ENCODE results near the gene THUMPD2. TPM values are rescaled to one million over a fixed set of nuclear protein-coding genes. Genes with fewer than 3 reads are reported as not detected.

The THUMPD2 gene
- total RNA-seq, 5 donors from 2014 or later (not counting 1 experiment from before 2014, with no cell fraction given), result 7.9 to 12.0 (median 11.8) TPM

- no peak overlapping the region for H3K27ac Mint-ChIP-seq
- Histone ChIP-seq H3K4me1 (ENCODE audit: control insufficient read depth in 1 of 2, extremely low read depth in 1 of 2, insufficient read depth in 2 of 2, low read length in 2 of 2) (no peaks in the 10 kb centered on the region), H3K36me3 (ENCODE audit: control insufficient read depth in 2 of 2, extremely low read depth in 1 of 2, insufficient read depth in 1 of 2, low read length in 1 of 2) (peaks cover 4 to 56% of the 10 kb centered on the region in 2 donors), H3K27me3 (replicated peaks in 1 of 2; ENCODE audit: control insufficient read depth in 2 of 2, extremely low read depth in 1 of 2, insufficient read depth in 2 of 2, low read length in 1 of 2) (no peaks in the 10 kb centered on the region), H3K4me3 (ENCODE audit: control insufficient read depth in 1 of 2, extremely low read depth in 1 of 2, low read length in 1 of 2) (no peak overlapping the region), H3K9me3 (no peaks in the 10 kb centered on the region), H3K27ac (ENCODE audit: low read length) (no peak overlapping the region)
- CTCF ChIA-PET, result no interaction called here
- no peak for DNase-seq
- WGBS (ENCODE audit: insufficient coverage), result 100% methylated on average over 4 of the region's 5 CpGs
- POLR2A ChIA-PET, result no interaction called here
- no peaks in the 10 kb centered on the region for H3K27me3 Mint-ChIP-seq
- no peak for ATAC-seq (replicated peaks in 1 of 4)
- H3K4me3 Mint-ChIP-seq, result no peak overlapping the region
- peaks cover 64% of the 10 kb centered on the region for H3K36me3 Mint-ChIP-seq
- H3K4me1 Mint-ChIP-seq, result peaks cover 0 to 6% (median 0%) of the 10 kb centered on the region in 3 donors
- no peaks in the 10 kb centered on the region for H3K9me3 Mint-ChIP-seq
Measured at GRCh38 chr2:39739386-39739785, 39.7 kb downstream of the THUMPD2 start.

- CTCF ChIA-PET, result no interaction called here
- no peak overlapping the region for H3K27ac Mint-ChIP-seq
Measured at GRCh38 chr2:39738936-39739335, 40.1 kb downstream of the THUMPD2 start.

GRCh38 chr2:39737661-39738060, 41.4 kb downstream of the THUMPD2 start:
- CTCF ChIA-PET, result no interaction called here
- no peaks in the 10 kb centered on the region for H3K9me3 Mint-ChIP-seq
- 94% methylated on average over 8 of the region's 8 CpGs for WGBS (ENCODE audit: insufficient coverage)
- H3K4me1 ChIP-seq (ENCODE audit: control insufficient read depth in 1 of 2, extremely low read depth in 1 of 2, insufficient read depth in 2 of 2, low read length in 2 of 2), result no peaks in the 10 kb centered on the region
- H3K9me3 ChIP-seq, result no peaks in the 10 kb centered on the region
- no peak overlapping the region for H3K27ac ChIP-seq (ENCODE audit: low read length)
- H3K36me3 Mint-ChIP-seq, result peaks cover 65% of the 10 kb centered on the region
- H3K4me3 Mint-ChIP-seq, result no peak overlapping the region
- POLR2A ChIA-PET, result no interaction called here
- peaks cover 0 to 6% (median 0%) of the 10 kb centered on the region in 3 donors for H3K4me1 Mint-ChIP-seq
- DNase-seq, result no peak
- H3K27me3 Mint-ChIP-seq, result no peaks in the 10 kb centered on the region
- H3K27me3 ChIP-seq (replicated peaks in 1 of 2; ENCODE audit: control insufficient read depth in 2 of 2, extremely low read depth in 1 of 2, insufficient read depth in 2 of 2, low read length in 1 of 2), result no peaks in the 10 kb centered on the region
- H3K4me3 ChIP-seq (ENCODE audit: control insufficient read depth in 1 of 2, extremely low read depth in 1 of 2, low read length in 1 of 2), result no peak overlapping the region
- no peak for ATAC-seq (replicated peaks in 1 of 4)
- no peak overlapping the region for H3K27ac Mint-ChIP-seq
- peaks cover 5 to 56% of the 10 kb centered on the region in 2 donors for H3K36me3 ChIP-seq (ENCODE audit: control insufficient read depth in 2 of 2, extremely low read depth in 1 of 2, insufficient read depth in 1 of 2, low read length in 1 of 2)

More at GRCh38 chr2:39738936-39739335, 40.1 kb downstream of the THUMPD2 start:
- ATAC-seq (replicated peaks in 1 of 4) (no peak), DNase-seq (no peak)
- H3K9me3 ChIP-seq, result no peaks in the 10 kb centered on the region
- POLR2A ChIA-PET, result no interaction called here
- Mint-ChIP-seq H3K9me3 (no peaks in the 10 kb centered on the region), H3K4me1 (peaks cover 0 to 6% (median 0%) of the 10 kb centered on the region in 3 donors), H3K36me3 (peaks cover 69% of the 10 kb centered on the region), H3K4me3 (no peak overlapping the region), H3K27me3 (no peaks in the 10 kb centered on the region)
- H3K27ac ChIP-seq (ENCODE audit: low read length), result no peak overlapping the region
- H3K36me3 ChIP-seq (ENCODE audit: control insufficient read depth in 2 of 2, extremely low read depth in 1 of 2, insufficient read depth in 1 of 2, low read length in 1 of 2), result peaks cover 4 to 56% of the 10 kb centered on the region in 2 donors
- H3K4me3 ChIP-seq (ENCODE audit: control insufficient read depth in 1 of 2, extremely low read depth in 1 of 2, low read length in 1 of 2), result no peak overlapping the region
- H3K4me1 ChIP-seq (ENCODE audit: control insufficient read depth in 1 of 2, extremely low read depth in 1 of 2, insufficient read depth in 2 of 2, low read length in 2 of 2), result no peaks in the 10 kb centered on the region
- 93% methylated on average over 2 of the region's 2 CpGs for WGBS (ENCODE audit: insufficient coverage)
- H3K27me3 ChIP-seq (replicated peaks in 1 of 2; ENCODE audit: control insufficient read depth in 2 of 2, extremely low read depth in 1 of 2, insufficient read depth in 2 of 2, low read length in 1 of 2), result no peaks in the 10 kb centered on the region

GRCh38 chr2:39736640-39737039, 42.4 kb downstream of the THUMPD2 start:
- Mint-ChIP-seq H3K36me3 (peaks cover 61% of the 10 kb centered on the region), H3K27ac (no peak overlapping the region), H3K4me1 (peaks cover 0 to 6% (median 0%) of the 10 kb centered on the region in 3 donors), H3K9me3 (no peaks in the 10 kb centered on the region), H3K4me3 (no peak overlapping the region), H3K27me3 (no peaks in the 10 kb centered on the region)
- WGBS (ENCODE audit: insufficient coverage), result 98% methylated on average over 5 of the region's 6 CpGs
- Histone ChIP-seq H3K27me3 (replicated peaks in 1 of 2; ENCODE audit: control insufficient read depth in 2 of 2, extremely low read depth in 1 of 2, insufficient read depth in 2 of 2, low read length in 1 of 2) (no peaks in the 10 kb centered on the region), H3K9me3 (no peaks in the 10 kb centered on the region), H3K4me1 (ENCODE audit: control insufficient read depth in 1 of 2, extremely low read depth in 1 of 2, insufficient read depth in 2 of 2, low read length in 2 of 2) (no peaks in the 10 kb centered on the region), H3K4me3 (ENCODE audit: control insufficient read depth in 1 of 2, extremely low read depth in 1 of 2, low read length in 1 of 2) (no peak overlapping the region), H3K27ac (ENCODE audit: low read length) (no peak overlapping the region), H3K36me3 (ENCODE audit: control insufficient read depth in 2 of 2, extremely low read depth in 1 of 2, insufficient read depth in 1 of 2, low read length in 1 of 2) (peaks cover 12 to 52% of the 10 kb centered on the region in 2 donors)
- no peak for DNase-seq
- ChIA-PET CTCF (no interaction called here), POLR2A (no interaction called here)
- ATAC-seq (replicated peaks in 1 of 4), result no peak

- H3K36me3 ChIP-seq (ENCODE audit: control insufficient read depth in 2 of 2, extremely low read depth in 1 of 2, insufficient read depth in 1 of 2, low read length in 1 of 2), result peaks cover 13 to 47% of the 10 kb centered on the region in 2 donors
- ATAC-seq (replicated peaks in 1 of 4), result no peak
- DNase-seq, result no peak
- H3K36me3 Mint-ChIP-seq, result peaks cover 56% of the 10 kb centered on the region
- H3K4me1 ChIP-seq (ENCODE audit: control insufficient read depth in 1 of 2, extremely low read depth in 1 of 2, insufficient read depth in 2 of 2, low read length in 2 of 2), result no peaks in the 10 kb centered on the region
- H3K27ac ChIP-seq (ENCODE audit: low read length), result no peak overlapping the region
- H3K4me3 ChIP-seq (ENCODE audit: control insufficient read depth in 1 of 2, extremely low read depth in 1 of 2, low read length in 1 of 2), result no peak overlapping the region
- CTCF ChIA-PET, result no interaction called here
- H3K4me1 Mint-ChIP-seq, result peaks cover 0 to 6% (median 0%) of the 10 kb centered on the region in 3 donors
- POLR2A ChIA-PET, result interaction anchor here in 1 of 2 donors (0.6 kb wide), 1 partner anchor 28 kb away, joined by 3 read pairs; no protein-coding TSS in a partner anchor
- no peaks in the 10 kb centered on the region for H3K9me3 Mint-ChIP-seq
- no peaks in the 10 kb centered on the region for H3K9me3 ChIP-seq
- no peak overlapping the region for H3K4me3 Mint-ChIP-seq
- no peak overlapping the region for H3K27ac Mint-ChIP-seq
- no peaks in the 10 kb centered on the region for H3K27me3 ChIP-seq (replicated peaks in 1 of 2; ENCODE audit: control insufficient read depth in 2 of 2, extremely low read depth in 1 of 2, insufficient read depth in 2 of 2, low read length in 1 of 2)
- H3K27me3 Mint-ChIP-seq, result no peaks in the 10 kb centered on the region
- WGBS (ENCODE audit: insufficient coverage), result 100% methylated on average over 2 of the region's 3 CpGs
Measured at GRCh38 chr2:39735648-39736047, 43.4 kb downstream of the THUMPD2 start.

- no peak for DNase-seq
- POLR2A ChIA-PET, result no interaction called here
- H3K9me3 Mint-ChIP-seq, result no peaks in the 10 kb centered on the region
- H3K27me3 ChIP-seq (replicated peaks in 1 of 2; ENCODE audit: control insufficient read depth in 2 of 2, extremely low read depth in 1 of 2, insufficient read depth in 2 of 2, low read length in 1 of 2), result no peaks in the 10 kb centered on the region
- no peaks in the 10 kb centered on the region for H3K9me3 ChIP-seq
- ATAC-seq (replicated peaks in 1 of 4), result no peak
- H3K27me3 Mint-ChIP-seq, result no peaks in the 10 kb centered on the region
- H3K4me3 ChIP-seq (ENCODE audit: control insufficient read depth in 1 of 2, extremely low read depth in 1 of 2, low read length in 1 of 2), result no peak overlapping the region
- H3K27ac ChIP-seq (ENCODE audit: low read length), result no peak overlapping the region
- peaks cover 0 to 6% (median 0%) of the 10 kb centered on the region in 3 donors for H3K4me1 Mint-ChIP-seq
- no peak overlapping the region for H3K4me3 Mint-ChIP-seq
- no peaks in the 10 kb centered on the region for H3K4me1 ChIP-seq (ENCODE audit: control insufficient read depth in 1 of 2, extremely low read depth in 1 of 2, insufficient read depth in 2 of 2, low read length in 2 of 2)
- H3K36me3 ChIP-seq (ENCODE audit: control insufficient read depth in 2 of 2, extremely low read depth in 1 of 2, insufficient read depth in 1 of 2, low read length in 1 of 2), result peaks cover 16 to 42% of the 10 kb centered on the region in 2 donors
- CTCF ChIA-PET, result interaction anchor here in 1 of 2 donors (0.7 kb wide), 2 partner anchors 10 to 367 kb away, joined by 3 read pairs; no protein-coding TSS in a partner anchor
- H3K27ac Mint-ChIP-seq, result no peak overlapping the region
- peaks cover 52% of the 10 kb centered on the region for H3K36me3 Mint-ChIP-seq
Measured at GRCh38 chr2:39734445-39734844, 44.6 kb downstream of the THUMPD2 start.
